Spinal cord (tissue), 10 donors: Measurements from ENCODE around the gene FRMD3. TPM values are rescaled to one million over a fixed set of nuclear protein-coding genes. Genes with fewer than 3 reads are reported as not detected.

Experiments used
- DNase-seq, 6 donors: peaks; one replicate each; pipeline versions ENCODE4 v3.0.0 to v3.0.0-alpha.2; 2013 to 2015; ENCODE audit warnings: low spot score in 6 of 6, low read depth in 4 of 6
- H3K27ac ChIP-seq: one replicate; pipeline ENCODE4 v1.5.1; 2013; ENCODE audit warnings: low read depth, low read length, control low read depth
- H3K27me3 ChIP-seq: one replicate; pipeline ENCODE4 v1.6.1; 2013; ENCODE audit warnings: low read length; ENCODE audit not compliant: control insufficient read depth, insufficient read depth
- H3K36me3 ChIP-seq: one replicate; pipeline ENCODE4 v1.6.1; 2013; ENCODE audit warnings: low read length; ENCODE audit not compliant: control insufficient read depth, insufficient read depth
- H3K4me1 ChIP-seq: one replicate; pipeline ENCODE4 v1.6.1; 2013; ENCODE audit warnings: low read length; ENCODE audit not compliant: control insufficient read depth, insufficient read depth
- H3K4me3 ChIP-seq: one replicate; pipeline ENCODE4 v1.5.1; 2013; ENCODE audit warnings: low read depth, low read length, control low read depth
- H3K9me3 ChIP-seq: one replicate; pipeline ENCODE4 v1.6.1; 2013; ENCODE audit warnings: low read length; ENCODE audit not compliant: control insufficient read depth, insufficient read depth
- WGBS: methylation state at CpG from one replicate; pipeline ENCODE4 v1.1.5; 2013; ENCODE audit warnings: missing lambda C conversion rate; ENCODE audit not compliant: insufficient coverage; 5-methylcytosine and 5-hydroxymethylcytosine counted together
- polyA plus RNA-seq, 2 donors: library from polyadenylated mRNA; unstranded; fragments of 120-200 nt; gene quantifications; one replicate each; pipeline ENCODE4 v1.2.1, GENCODE V29; 2013; ENCODE audit not compliant: insufficient read length in 2 of 2
- total RNA-seq, 2 donors: library from RNA; depleted of rRNA in 1 of 2; stranded (reverse); fragments of 120-200 nt in 1 of 2; fragments of >200 nt in 1 of 2; gene quantifications; one replicate each; pipeline versions ENCODE4 v1.2.3 to v1.2.4, GENCODE V29; 2013 to 2014
- donor health status: healthy.

Gene FRMD3
- total and polyA plus RNA-seq, 4 donors, result 12.6 to 26.8 (median 16.5) TPM

- H3K36me3 ChIP-seq, result no peaks in the 10 kb centered on the region
- H3K27ac ChIP-seq, result no peak overlapping the region
- no peak overlapping the region for H3K4me3 ChIP-seq
- no peak for DNase-seq
- no peaks in the 10 kb centered on the region for H3K9me3 ChIP-seq
- WGBS, result 100% methylated on average over 3 of the region's 8 CpGs
- H3K27me3 ChIP-seq, result no peaks in the 10 kb centered on the region
- H3K4me1 ChIP-seq, result no peaks in the 10 kb centered on the region
Observed at GRCh38 chr9:83330207-83331196, 207.7 kb downstream of the FRMD3 start.

GRCh38 chr9:83327750-83328622, 210.2 kb downstream of the FRMD3 start:
- DNase-seq, result peak in 1 of 6 donors; percentile 89
- no peak overlapping the region for H3K27ac ChIP-seq
- WGBS, result 77% methylated on average over 3 of the region's 6 CpGs

GRCh38 chr9:83327323-83327722, 210.9 kb downstream of the FRMD3 start:
- Histone ChIP-seq H3K9me3 (no peaks in the 10 kb centered on the region), H3K4me3 (no peak overlapping the region), H3K36me3 (no peaks in the 10 kb centered on the region), H3K4me1 (no peaks in the 10 kb centered on the region), H3K27me3 (no peaks in the 10 kb centered on the region), H3K27ac (no peak overlapping the region)
- DNase-seq, result no peak
- whole genome bisulfite sequencing, result 43% methylated on average over 1 of the region's 3 CpGs

More at GRCh38 chr9:83327750-83328622, 210.2 kb downstream of the FRMD3 start:
- Histone ChIP-seq H3K4me1 (no peaks in the 10 kb centered on the region), H3K27me3 (no peaks in the 10 kb centered on the region), H3K9me3 (no peaks in the 10 kb centered on the region), H3K4me3 (no peak overlapping the region), H3K36me3 (no peaks in the 10 kb centered on the region)

GRCh38 chr9:83323148-83323547, 215.1 kb downstream of the FRMD3 start:
- Histone ChIP-seq H3K9me3 (no peaks in the 10 kb centered on the region), H3K27ac (no peak overlapping the region), H3K27me3 (no peaks in the 10 kb centered on the region), H3K4me1 (no peaks in the 10 kb centered on the region), H3K4me3 (no peak overlapping the region), H3K36me3 (no peaks in the 10 kb centered on the region)
- WGBS, result no CpG with 5 or more reads among the region's 3 CpGs
- no peak for DNase-seq

GRCh38 chr9:83322438-83322837, 215.8 kb downstream of the FRMD3 start:
- Histone ChIP-seq H3K9me3 (no peaks in the 10 kb centered on the region), H3K27me3 (no peaks in the 10 kb centered on the region), H3K27ac (no peak overlapping the region), H3K36me3 (no peaks in the 10 kb centered on the region), H3K4me1 (no peaks in the 10 kb centered on the region), H3K4me3 (no peak overlapping the region)
- DNase-seq, result no peak
- WGBS, result no CpG with 5 or more reads among the region's 1 CpG

- H3K36me3 ChIP-seq, result no peaks in the 10 kb centered on the region
- no peaks in the 10 kb centered on the region for H3K9me3 ChIP-seq
- no peaks in the 10 kb centered on the region for H3K4me1 ChIP-seq
- 41% methylated on average over 2 of the region's 2 CpGs for WGBS
- H3K4me3 ChIP-seq, result no peak overlapping the region
- no peak for DNase-seq
- H3K27me3 ChIP-seq, result no peaks in the 10 kb centered on the region
- H3K27ac ChIP-seq, result no peak overlapping the region
Observed at GRCh38 chr9:83317244-83317643, 221.0 kb downstream of the FRMD3 start.

- 94% methylated on average over 4 of the region's 4 CpGs for WGBS
- no peak for DNase-seq
- no peaks in the 10 kb centered on the region for H3K4me1 ChIP-seq
- H3K4me3 ChIP-seq, result no peak overlapping the region
- no peak overlapping the region for H3K27ac ChIP-seq
- H3K9me3 ChIP-seq, result no peaks in the 10 kb centered on the region
- no peaks in the 10 kb centered on the region for H3K36me3 ChIP-seq
- no peaks in the 10 kb centered on the region for H3K27me3 ChIP-seq
Observed at GRCh38 chr9:83315649-83316048, 222.6 kb downstream of the FRMD3 start.

GRCh38 chr9:83313781-83314180, 224.4 kb downstream of the FRMD3 start:
- no peak for DNase-seq
- Histone ChIP-seq H3K9me3 (no peaks in the 10 kb centered on the region), H3K4me3 (no peak overlapping the region), H3K36me3 (no peaks in the 10 kb centered on the region), H3K27ac (no peak overlapping the region), H3K4me1 (no peaks in the 10 kb centered on the region), H3K27me3 (no peaks in the 10 kb centered on the region)
- 73% methylated on average over 5 of the region's 6 CpGs for WGBS

GRCh38 chr9:83312537-83312936, 225.7 kb downstream of the FRMD3 start:
- H3K9me3 ChIP-seq, result no peaks in the 10 kb centered on the region
- H3K36me3 ChIP-seq, result no peaks in the 10 kb centered on the region
- no peak for DNase-seq
- no peaks in the 10 kb centered on the region for H3K27me3 ChIP-seq
- 80% methylated on average over 1 of the region's 11 CpGs for WGBS
- no peak overlapping the region for H3K27ac ChIP-seq
- H3K4me3 ChIP-seq, result no peak overlapping the region
- H3K4me1 ChIP-seq, result no peaks in the 10 kb centered on the region
